K562 (cell line): ENCODE data around the gene CUL2. TPM values are rescaled to one million over a fixed set of nuclear protein-coding genes. Genes with fewer than 3 reads are reported as not detected.

Experiments
- ATAC-seq: fragments of 200-7000 bp; cut with Tn5 transposase; 3 replicates; pipeline ENCODE4 v1.9.1; 2020; ENCODE audit warnings: moderate library complexity
- BruUV-seq: library from RNA; stranded (reverse); fragments of 400-500 nt; replicated peaks from 2 replicates; lab custom pipeline; 2021; lab: Mats Ljungman, UMichigan
- CTCF ChIA-PET: fragments of 300-600 bp; formaldehyde crosslinking; extraction: SDS; loops from one replicate; lab custom pipeline; 2021; ENCODE audit warnings: low intra/inter-chr PET ratio; lab: Yijun Ruan, JAX
- POLR2A ChIA-PET: fragments of 300-600, 350-650 bp; sonication (Branson Sonifier 250); formaldehyde crosslinking; extraction: SDS; loops from one replicate; lab custom pipeline; 2021; ENCODE audit warnings: antibody characterized with exemption, inconsistent platforms; lab: Yijun Ruan, JAX
- DNase-seq, 4 experiments: peaks; one replicate each; pipeline versions ENCODE4 v3.0.0 to v3.0.0-alpha.2; 2011 to 2018; ENCODE audit warnings: low spot score in 3 of 4, mixed read lengths in 3 of 4; ENCODE audit errors: extremely low read depth in 1 of 4
- FAIRE-seq: peaks from 2 replicates; lab custom pipeline; 2011; peaks lifted over from hg19 to GRCh38; lab: Jason Lieb, UNC
- H2AFZ ChIP-seq: 2 replicates; pipeline ENCODE4 v1.6.0; 2011; ENCODE audit warnings: low read depth, low read length, control low read depth, inconsistent platforms
- H3K27ac ChIP-seq: fragments of 200-600 bp; 3 replicates; pipeline ENCODE4 v1.8.0; 2011; ENCODE audit warnings: low read depth, mild to moderate bottlenecking, control low read depth, inconsistent platforms, low read length, moderate library complexity, mixed read lengths; ENCODE audit errors: extremely low read depth
- H3K27me3 ChIP-seq, 2 experiments: fragments of 300-600 bp in 1 of 2; 2 replicates in 1 of 2; 3 replicates in 1 of 2; pipeline versions ENCODE4 v1.6.0 to v1.8.0; 2011; ENCODE audit warnings: inconsistent platforms in 2 of 2, low read length in 2 of 2, mild to moderate bottlenecking in 1 of 2, mixed read lengths in 1 of 2, moderate library complexity in 1 of 2; ENCODE audit not compliant: control insufficient read depth in 2 of 2, insufficient read depth in 2 of 2
- H3K36me3 ChIP-seq: fragments of 300-600 bp; 3 replicates; pipeline ENCODE4 v1.8.0; 2011; ENCODE audit warnings: mild to moderate bottlenecking, low read length, inconsistent platforms; ENCODE audit not compliant: control insufficient read depth, insufficient read depth
- H3K4me1 ChIP-seq, 2 experiments: fragments of 200-600 bp in 1 of 2; replicated peaks in 1 of 2; 2 replicates in 1 of 2; 3 replicates in 1 of 2; pipeline versions ENCODE4 v1.5.1 to v1.8.0; 2011; ENCODE audit warnings: inconsistent platforms in 2 of 2, low read length in 2 of 2, mild to moderate bottlenecking in 1 of 2, mixed read lengths in 1 of 2, moderate library complexity in 1 of 2; ENCODE audit not compliant: control insufficient read depth in 2 of 2, insufficient read depth in 2 of 2
- H3K4me2 ChIP-seq: 2 replicates; pipeline ENCODE4 v1.6.1; 2011; ENCODE audit warnings: low read length, control low read depth, inconsistent platforms, mixed read lengths; ENCODE audit not compliant: insufficient read depth
- H3K4me3 ChIP-seq: fragments of 200-600 bp; sonication (generic), shearing (Covaris generic); 2 replicates; pipeline ENCODE4 v1.5.1; 2016; ENCODE audit warnings: control low read depth, inconsistent platforms
- H3K79me2 ChIP-seq: fragments of 200-600 bp; 3 replicates; pipeline ENCODE4 v1.8.0; 2011; ENCODE audit warnings: low read length, inconsistent platforms; ENCODE audit not compliant: control insufficient read depth, insufficient read depth
- H3K9ac ChIP-seq, 2 experiments: 2 replicates each; pipeline versions ENCODE4 v1.6.0 to v1.6.1; 2011; ENCODE audit warnings: low read depth in 2 of 2, low read length in 2 of 2, control low read depth in 1 of 2, inconsistent platforms in 1 of 2, mild to moderate bottlenecking in 1 of 2, mixed read lengths in 1 of 2; ENCODE audit not compliant: insufficient read depth in 1 of 2
- H3K9me1 ChIP-seq: one replicate; pipeline ENCODE4 v1.6.0; 2011; ENCODE audit warnings: inconsistent platforms, mild to moderate bottlenecking, low read length, moderate library complexity; ENCODE audit not compliant: control insufficient read depth, insufficient read depth
- H3K9me3 ChIP-seq: replicated peaks from 2 replicates; pipeline ENCODE4 v1.5.1; 2011; ENCODE audit warnings: low read depth, low read length, inconsistent platforms; ENCODE audit not compliant: control insufficient read depth, insufficient read depth
- H4K20me1 ChIP-seq: replicated peaks from 2 replicates; pipeline ENCODE4 v1.6.1; 2011; ENCODE audit warnings: low read length, inconsistent platforms, mixed read lengths; ENCODE audit not compliant: control insufficient read depth, insufficient read depth
- DDX20 ChIP-seq: fragments of 450-650 bp; IDR thresholded peaks from 2 replicates; pipeline ENCODE4 v1.6.1; 2016; ENCODE audit warnings: missing genetic modification characterization, low read depth, mild to moderate bottlenecking, missing compliant biosample characterization, moderate library complexity
- MTA1 ChIP-seq: fragments of 450-650 bp; IDR thresholded peaks from 2 replicates; pipeline ENCODE4 v1.6.1; 2017; ENCODE audit warnings: borderline replicate concordance
- RAD21 ChIP-seq, 2 experiments: fragments of 250-450 bp in 1 of 2; fragments of 450-650 bp in 1 of 2; sonication (Bioruptor Pico) in 1 of 2; formaldehyde crosslinking in 1 of 2; IDR thresholded peaks in 1 of 2; conservative IDR thresholded peaks in 1 of 2; 2 replicates each; pipeline versions ENCODE4 v1.4.0 to v1.8.0; 2020 to 2022; ENCODE audit warnings: mild to moderate bottlenecking in 2 of 2, moderate library complexity in 1 of 2
- in situ Hi-C: fragments of 300-500 bp; cut with MboI; formaldehyde crosslinking; loops from 4 replicates; pipeline ENCODE4 v1.15.0; 2018; ENCODE audit warnings: inconsistent platforms, mixed read lengths
- intact Hi-C: fragments of 100-400 bp; cut with micrococcal nuclease; formaldehyde crosslinking; loops from 2 replicates; pipeline ENCODE4 v1.14.2; 2022
- polyA plus RNA-seq, 8 experiments: library from polyadenylated mRNA; depleted of rRNA in 4 of 8; stranded (reverse) in 5 of 8; unstranded in 3 of 8; fragments of >200 nt; fragmentation: Nextera tagmentation in 2 of 8; fragmentation: Illumina TruSeq in 1 of 8; extraction: Ambion mirVana in 2 of 8; extraction: Trizol in 1 of 8; gene quantifications; 2 replicates each; pipeline versions ENCODE4 v1.2.1 to v1.2.3, GENCODE V29; 2011 to 2014; ENCODE audit warnings: inconsistent platforms in 1 of 8, missing spikeins in 1 of 8
- total RNA-seq, 7 experiments: library from RNA; depleted of rRNA in 6 of 7; stranded (reverse); fragments of >200 nt in 6 of 7; fragmentation: Illumina TruSeq in 2 of 7; extraction: Trizol in 2 of 7; gene quantifications; 2 replicates each; pipeline versions ENCODE4 v1.2.1 to v1.2.3, GENCODE V29; 2011 to 2021; ENCODE audit warnings: low replicate concordance in 1 of 7
- TF ChIP-seq, protein P1 (sequence below), 3 experiments: IDR thresholded peaks in 2 of 3; conservative IDR thresholded peaks in 1 of 3; 2 replicates each; pipeline ENCODE4 v1.5.1; 2011 to 2012; ENCODE audit warnings: low read length in 3 of 3, mild to moderate bottlenecking in 3 of 3, control low read depth in 2 of 3, improper control_type of control experiment in 1 of 3, inconsistent platforms in 1 of 3, low read depth in 1 of 3, mixed read lengths in 1 of 3, moderate library complexity in 1 of 3; ENCODE audit not compliant: insufficient read depth in 2 of 3

The CUL2 gene
- total and polyA plus RNA-seq, 9 of the 15 experiments (the other 6 are each of a cell fraction or from before 2014, with no cell fraction given) = 17.3 to 46.3 (median 41.2) TPM

DNA sequence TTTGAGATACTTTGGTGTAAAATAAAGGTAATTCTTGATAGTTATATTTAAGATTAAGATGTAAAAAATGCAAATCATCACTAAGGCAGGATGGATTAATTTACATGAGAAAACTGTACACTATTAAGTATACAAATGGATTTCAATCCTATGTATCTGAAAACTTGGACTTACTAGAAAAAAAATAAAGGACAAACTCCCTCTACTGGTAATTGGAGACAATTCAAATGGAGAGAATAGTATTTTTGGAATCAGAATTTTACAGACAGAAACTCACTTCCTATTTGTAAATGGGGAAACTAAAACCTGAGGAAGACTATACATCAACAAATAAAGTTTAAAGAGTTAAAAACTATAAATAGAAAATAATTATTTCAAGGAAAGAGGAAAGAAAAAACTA is 62.6 kb downstream of the CUL2 start:
- Histone ChIP-seq H3K4me3 (no peak overlapping the region), H3K36me3 (peaks cover 75% of the 10 kb centered on the region), H3K9ac (no peak overlapping the region), H3K4me1 (no peaks in the 10 kb centered on the region), H3K27me3 (no peaks in the 10 kb centered on the region), H3K9me3 (no peaks in the 10 kb centered on the region), H3K4me2 (no peak overlapping the region), H4K20me1 (no peaks in the 10 kb centered on the region), H2AFZ (no peak overlapping the region), H3K27ac (no peak overlapping the region), H3K79me2 (no peaks in the 10 kb centered on the region), H3K9me1 (no peaks in the 10 kb centered on the region)
- DNase-seq = no peak
- BruUV-seq = no TSS peak
- FAIRE-seq = peak; percentile 11
- no peak for ATAC-seq
- POLR2A ChIA-PET = no interaction called here
- CTCF ChIA-PET = interaction anchor here (1.2 kb wide), 1 partner anchor 33 kb away, joined by 4 read pairs; no protein-coding TSS in a partner anchor
- peak in 1 of 2 experiments; percentile 32; a peak in 2 of 4 replicates for TF ChIP-seq RAD21 (CRISPR knock-in tag; conservative IDR thresholded peaks at IDR 0.05 in 1 of 2, IDR thresholded peaks at IDR 0.05 in 1 of 2)
- no peak for TF ChIP-seq DDX20 (tag)
- no peak for TF ChIP-seq MTA1
- TF ChIP-seq, protein P1, sequence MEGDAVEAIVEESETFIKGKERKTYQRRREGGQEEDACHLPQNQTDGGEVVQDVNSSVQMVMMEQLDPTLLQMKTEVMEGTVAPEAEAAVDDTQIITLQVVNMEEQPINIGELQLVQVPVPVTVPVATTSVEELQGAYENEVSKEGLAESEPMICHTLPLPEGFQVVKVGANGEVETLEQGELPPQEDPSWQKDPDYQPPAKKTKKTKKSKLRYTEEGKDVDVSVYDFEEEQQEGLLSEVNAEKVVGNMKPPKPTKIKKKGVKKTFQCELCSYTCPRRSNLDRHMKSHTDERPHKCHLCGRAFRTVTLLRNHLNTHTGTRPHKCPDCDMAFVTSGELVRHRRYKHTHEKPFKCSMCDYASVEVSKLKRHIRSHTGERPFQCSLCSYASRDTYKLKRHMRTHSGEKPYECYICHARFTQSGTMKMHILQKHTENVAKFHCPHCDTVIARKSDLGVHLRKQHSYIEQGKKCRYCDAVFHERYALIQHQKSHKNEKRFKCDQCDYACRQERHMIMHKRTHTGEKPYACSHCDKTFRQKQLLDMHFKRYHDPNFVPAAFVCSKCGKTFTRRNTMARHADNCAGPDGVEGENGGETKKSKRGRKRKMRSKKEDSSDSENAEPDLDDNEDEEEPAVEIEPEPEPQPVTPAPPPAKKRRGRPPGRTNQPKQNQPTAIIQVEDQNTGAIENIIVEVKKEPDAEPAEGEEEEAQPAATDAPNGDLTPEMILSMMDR (IDR thresholded peaks at IDR 0.05 in 2 of 3, conservative IDR thresholded peaks at IDR 0.05 in 1 of 3; ENCODE audit: insufficient read depth in 2 of 3, low read depth in 1 of 3, low read length in 3 of 3) = peak in 1 of 3 experiments; percentile 42; a peak in 3 of 6 replicates
- intact Hi-C loops = no loop called here
- in situ Hi-C loops = no loop called here
